ENCODE results near the gene BGN.
A peak's percentile ranks its signal among the peaks of the same experiment; 100 is the strongest.

The BGN gene

DNA sequence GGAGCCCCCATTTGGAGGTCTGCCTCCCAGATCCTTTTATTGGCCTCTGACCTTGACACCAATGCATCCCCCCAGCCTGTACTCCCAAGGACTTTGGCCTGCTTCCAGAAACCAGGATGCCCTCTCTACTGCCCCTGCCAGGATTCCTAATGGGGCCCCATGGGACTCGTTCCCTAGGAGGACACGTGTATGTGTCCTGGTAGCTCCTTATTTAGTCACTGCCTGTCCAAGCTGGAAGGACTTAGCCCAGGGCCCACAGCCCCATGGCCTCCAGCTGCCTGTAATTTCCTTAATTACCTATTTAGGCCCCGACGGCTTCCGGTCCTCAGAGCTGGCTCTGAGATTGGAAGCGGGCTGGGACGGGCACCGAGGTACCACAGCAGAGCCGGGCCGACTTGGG, 32.0 kb downstream of the BGN start:
- no peak for DNase-seq (ENCODE audit: low spot score)

DNA sequence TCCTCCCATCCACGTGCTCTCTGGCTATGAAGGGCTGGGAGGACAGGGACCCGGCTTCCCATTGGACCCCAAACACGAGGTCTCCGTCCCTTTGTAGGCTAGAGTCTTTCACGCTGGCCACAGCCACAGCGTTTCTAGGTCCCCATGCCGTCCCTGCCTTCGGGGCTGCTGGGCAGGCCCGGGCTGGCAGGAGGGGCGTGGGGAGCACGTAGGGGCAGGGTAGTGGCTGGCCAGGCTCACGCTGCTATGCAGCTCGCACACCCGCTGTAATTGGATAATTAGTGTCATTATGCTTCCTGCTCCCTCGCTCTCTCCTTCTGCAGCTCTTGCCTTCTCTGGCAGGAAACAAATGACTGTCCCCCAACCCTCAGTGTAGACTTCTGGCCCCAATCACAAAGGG, 32.4 kb downstream of the BGN start:
- no peak for DNase-seq (ENCODE audit: low spot score)

DNA sequence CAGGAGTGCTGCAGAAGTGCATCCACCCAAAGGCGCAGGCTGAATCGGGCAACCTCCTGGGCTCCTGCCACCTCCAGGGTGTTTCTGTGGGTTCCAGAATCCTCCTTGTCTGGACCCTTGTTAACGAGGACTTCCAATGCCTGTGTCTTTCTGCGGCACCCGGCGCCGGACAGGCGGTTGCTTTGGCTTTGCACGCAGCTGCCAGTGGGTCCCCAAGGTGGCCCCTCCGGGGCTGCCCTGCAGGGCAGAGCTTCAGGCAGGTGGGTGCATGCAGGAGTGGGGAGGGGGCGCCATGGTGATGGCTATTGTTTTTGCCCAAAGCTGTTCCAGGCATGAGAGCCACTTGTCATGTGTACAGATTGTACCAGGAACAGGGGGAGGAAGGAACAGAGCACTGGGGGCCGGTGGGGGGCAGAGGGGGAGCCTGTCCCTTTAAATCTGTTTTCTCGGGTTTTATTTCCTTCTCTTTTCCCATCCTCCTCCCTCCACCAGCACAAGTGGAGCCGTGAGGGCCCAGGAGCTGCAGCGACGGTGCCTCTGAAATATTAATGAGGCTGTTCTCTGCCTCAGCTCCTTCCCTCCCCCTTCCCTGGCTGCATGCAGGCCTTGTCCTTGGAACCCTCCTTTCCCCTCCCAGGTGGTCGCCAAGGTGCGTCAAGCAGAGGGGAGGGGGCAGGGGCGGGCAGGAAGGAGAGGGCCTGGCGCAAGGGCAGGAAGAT, 35.8 kb downstream of the BGN start:
- no peak for DNase-seq (ENCODE audit: low spot score)

DNA sequence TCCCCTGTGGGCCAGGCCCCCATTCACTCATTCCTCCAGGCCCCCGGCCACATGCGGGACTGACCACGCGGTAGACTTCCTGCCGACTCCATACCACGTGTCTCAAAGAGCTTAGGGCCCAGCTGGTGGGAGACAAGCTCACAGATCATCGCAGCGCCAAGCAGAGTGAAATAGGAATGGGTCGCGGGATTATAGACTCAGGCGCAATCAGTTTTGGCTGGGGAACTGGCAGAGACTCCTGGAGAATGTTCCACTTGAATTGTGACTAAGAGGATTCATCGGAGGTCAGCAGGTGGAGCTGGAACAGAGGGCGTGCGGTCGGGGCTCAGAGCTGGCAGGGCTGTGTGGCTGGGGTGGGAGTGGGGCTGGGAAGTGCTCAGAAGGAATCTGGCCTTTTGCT, 38.3 kb downstream of the BGN start:
- DNase-seq (ENCODE audit: low spot score): peak; percentile 37

DNA sequence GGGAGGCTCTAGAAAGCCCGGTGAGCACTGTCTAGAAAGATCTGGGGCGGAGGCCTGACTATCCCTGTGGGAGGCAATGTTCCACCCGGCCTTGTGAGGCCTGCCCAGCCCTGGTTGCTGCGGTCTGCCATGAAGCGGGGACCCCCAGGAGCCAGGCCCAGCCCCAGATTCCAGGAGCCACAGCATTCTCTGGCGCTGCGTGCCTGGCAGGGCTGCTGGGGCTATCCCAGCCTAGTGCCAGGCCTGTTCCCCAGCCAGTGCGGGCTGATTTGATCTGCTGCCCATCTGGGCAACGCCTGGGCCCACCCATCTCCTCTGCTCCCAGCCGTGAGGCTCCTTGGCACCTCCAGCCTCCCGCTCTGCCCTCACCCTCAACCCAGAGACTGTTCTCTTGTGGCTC, 42.3 kb downstream of the BGN start:
- DNase-seq (ENCODE audit: low spot score): no peak

DNA sequence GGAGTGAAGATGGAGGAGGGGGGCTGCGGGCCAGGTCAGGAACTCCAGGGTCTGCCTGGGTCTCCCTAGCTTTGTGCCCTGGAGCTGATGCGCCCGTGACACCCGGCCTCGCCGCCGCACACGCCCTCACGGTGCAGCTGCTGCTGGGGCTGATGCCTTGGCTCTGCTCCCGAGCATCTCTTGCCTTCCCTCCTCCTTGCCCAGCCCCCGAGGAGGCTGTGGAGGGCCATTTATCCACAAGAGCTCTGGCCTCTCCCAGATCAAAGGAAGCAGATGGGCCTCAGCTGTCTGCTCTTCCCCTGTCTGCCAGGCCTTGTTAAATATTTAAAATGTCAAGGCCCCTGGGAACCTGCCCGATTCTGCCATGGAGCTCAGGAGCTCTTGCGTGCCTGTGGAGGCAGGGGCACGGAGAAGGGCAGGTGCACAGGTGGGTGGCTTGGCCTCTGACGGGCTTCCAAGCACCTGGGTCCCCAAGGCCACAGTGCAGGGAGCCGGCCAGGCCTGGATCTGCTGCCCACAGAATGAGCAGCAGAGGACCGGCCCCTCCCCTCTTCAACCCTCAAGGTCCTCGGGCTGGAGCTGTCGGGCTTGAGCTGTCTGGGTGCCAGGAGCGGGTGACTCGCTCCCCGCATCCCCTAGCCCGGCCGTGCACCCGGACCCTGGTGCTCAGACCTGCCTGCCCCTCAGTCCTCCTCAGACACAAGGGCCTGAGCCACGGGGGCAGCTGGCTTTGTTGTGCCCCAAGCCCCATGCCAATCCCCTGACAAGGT, 42.9 kb downstream of the BGN start:
- peak; percentile 61 for DNase-seq (ENCODE audit: low spot score)

DNA sequence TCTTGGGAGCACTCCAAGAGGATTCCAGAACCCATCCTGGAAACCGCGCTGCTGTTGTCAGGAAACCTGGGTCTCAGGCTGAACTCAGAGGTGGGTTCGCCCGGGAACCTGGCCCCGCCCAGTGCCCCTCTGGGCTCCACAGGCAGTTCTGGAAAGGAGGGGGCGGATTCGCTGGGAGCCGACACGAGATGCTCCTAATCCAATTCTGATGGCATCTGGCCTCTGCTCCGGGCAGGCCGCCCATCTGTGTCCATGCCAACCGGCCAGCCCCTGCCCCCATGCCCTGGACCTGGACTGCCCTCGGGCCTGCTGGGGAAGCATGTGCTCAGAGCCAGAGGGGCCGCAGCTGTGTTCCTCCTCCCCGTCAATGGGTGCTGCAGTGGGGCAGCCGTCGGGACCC, 43.6 kb downstream of the BGN start:
- no peak for DNase-seq (ENCODE audit: low spot score)

DNA sequence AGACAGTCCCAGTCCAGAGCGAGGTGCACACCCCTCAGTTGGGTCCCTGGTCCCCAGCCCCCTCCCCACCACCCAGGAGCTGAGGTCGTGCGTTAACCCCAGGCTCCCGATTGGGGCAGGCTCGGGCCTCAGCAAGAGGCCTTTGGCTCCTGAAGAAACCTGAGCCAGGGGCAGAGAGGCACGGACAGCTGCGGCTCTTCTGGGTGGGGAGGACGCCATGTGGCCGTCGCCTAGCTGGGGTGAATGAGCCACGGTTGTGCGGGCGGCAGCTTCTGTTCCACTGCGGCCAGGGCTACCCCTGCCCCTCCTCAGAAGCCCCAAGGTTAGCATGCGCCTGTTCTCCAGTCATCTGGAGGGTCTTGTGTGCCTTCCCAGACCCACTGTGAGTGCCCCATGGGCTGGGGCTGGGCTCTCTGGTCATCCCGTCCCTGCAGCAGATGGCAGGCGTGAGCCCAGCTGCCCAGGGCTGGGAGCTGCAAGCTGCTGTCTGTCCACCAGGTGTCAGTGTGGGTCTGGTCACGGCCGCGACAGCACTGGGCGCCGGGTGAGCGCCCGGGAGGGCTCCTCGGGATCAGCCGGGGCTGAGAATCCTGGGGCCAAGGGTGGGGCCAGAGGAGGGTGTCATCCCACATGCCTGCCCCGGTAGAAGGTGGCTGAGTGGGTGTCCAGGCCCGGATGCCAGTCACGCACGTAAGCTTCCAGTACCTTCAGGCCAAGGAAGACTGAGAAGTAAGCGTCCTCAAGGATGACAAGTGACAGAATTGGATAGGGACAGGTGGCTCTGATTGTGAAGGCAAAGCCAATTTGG, 44.6 kb downstream of the BGN start:
- DNase-seq (ENCODE audit: low spot score): peak; percentile 82

DNA sequence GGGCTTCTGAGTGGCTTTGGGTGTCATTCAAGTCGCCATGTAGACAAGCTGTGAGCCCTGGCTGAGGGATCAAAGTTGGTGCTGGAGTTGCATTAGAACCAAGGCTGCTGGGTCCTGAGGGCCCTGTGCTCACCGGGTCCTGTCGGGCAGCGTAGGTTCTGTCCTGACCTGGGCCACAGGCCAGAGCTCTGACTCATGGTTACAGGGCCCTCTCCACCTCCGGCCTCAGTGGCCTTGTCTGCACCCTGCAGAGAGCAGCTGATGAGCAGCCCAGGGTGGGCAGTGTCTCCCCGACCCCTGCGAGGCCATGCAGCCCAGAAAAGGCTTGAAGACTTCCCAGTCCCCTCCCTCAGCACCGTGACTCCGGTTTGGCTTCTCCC, 45.2 kb downstream of the BGN start:
- DNase-seq (ENCODE audit: low spot score): no peak

DNA sequence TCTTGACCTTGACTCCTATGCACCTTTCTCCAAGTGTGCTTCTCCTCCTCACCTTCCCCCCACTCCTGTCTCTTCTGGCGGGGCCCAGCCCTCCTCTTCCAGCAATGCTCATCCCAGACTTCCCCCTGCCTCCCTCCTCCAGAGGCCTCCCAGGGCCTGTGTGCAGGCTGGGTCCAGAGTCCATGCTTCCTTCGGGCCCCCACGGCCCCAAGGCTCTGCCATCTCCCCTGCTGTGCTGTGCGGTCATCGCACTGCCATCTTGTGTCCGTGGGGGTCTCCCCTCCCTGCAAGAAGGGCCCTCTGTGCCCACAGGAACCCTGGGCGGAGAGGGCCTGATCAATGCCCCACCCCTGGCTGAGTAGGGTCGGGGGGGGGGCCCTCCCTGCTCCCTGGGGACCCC, 49.9 kb downstream of the BGN start:
- DNase-seq (ENCODE audit: low spot score): no peak

DNA sequence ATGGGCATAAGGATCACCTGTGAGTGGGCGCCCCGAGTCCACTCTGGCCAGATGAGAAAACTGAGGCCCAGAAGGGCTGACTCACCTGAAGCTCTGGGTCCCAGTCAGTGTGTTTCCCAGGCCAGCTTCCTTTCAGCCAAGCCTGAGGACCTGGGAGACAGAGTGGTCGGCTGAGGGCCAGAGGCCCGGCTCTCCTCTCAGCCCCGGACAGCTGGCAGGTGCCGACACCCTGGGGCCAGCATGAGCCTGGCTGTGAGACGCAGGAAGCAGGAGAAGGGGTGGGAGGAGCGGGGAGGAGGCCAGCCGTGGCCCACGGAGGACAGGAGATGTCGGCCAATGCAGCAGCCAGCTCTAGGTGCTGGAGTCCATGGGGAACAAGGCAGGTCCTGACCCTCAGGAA, 51.6 kb downstream of the BGN start:
- DNase-seq (ENCODE audit: low spot score): no peak

DNA sequence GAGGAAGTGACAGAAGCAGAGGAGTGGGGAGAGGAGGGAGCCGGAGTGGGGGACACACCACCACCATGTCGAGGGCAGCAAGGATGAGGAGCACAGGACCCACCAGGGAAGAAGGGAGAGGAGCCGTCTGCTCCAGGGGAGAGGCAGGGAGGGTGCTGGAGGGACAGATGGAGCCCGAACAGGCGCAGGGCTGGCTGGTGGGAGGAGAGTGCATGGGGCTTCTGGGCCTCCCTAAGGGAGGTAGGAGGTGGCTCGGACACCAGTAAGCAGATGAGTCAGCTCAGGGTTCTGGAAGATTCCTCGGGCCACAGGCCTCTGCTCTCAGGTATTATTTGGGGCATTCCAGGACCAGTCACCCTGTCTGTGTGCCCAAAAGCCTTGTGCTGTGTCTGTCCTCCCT, 52.4 kb downstream of the BGN start:
- DNase-seq (ENCODE audit: low spot score): no peak

DNA sequence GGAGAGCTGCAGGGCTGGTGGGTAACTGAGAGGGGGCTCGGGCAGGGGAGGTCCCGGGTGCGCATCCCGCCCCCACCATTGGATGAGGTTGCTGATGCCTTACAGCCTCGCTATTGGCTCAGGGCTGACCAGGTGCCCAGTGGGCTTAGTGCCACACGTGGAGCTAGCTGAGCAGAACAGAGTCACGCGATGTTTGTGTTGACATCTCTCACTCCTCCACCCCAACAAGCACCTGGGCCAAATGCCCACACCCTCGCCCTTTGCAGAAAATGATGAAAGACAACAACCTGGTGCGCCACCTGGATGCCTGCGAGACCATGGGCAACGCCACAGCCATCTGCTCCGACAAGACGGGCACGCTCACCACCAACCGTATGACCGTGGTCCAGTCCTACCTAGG, 54.5 kb downstream of the BGN start:
- no peak for DNase-seq (ENCODE audit: low spot score)

DNA sequence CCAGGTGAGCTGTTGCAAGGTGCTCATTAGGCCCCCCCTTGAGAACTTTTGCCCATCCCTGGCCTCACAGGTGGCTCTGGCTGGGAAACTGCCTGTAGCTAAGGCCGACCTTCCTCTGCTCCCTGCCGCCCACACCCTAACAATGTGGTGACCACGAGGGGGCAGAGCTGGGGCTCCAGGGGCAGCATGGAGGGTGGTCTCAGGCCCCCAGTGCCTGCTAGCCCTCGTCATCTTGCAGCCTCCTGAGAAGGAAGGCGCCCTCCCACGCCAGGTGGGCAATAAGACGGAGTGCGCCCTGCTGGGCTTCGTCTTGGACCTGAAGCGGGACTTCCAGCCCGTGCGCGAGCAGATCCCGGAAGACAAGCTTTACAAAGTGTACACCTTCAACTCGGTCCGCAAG, 55.0 kb downstream of the BGN start:
- no peak for DNase-seq (ENCODE audit: low spot score)

DNA sequence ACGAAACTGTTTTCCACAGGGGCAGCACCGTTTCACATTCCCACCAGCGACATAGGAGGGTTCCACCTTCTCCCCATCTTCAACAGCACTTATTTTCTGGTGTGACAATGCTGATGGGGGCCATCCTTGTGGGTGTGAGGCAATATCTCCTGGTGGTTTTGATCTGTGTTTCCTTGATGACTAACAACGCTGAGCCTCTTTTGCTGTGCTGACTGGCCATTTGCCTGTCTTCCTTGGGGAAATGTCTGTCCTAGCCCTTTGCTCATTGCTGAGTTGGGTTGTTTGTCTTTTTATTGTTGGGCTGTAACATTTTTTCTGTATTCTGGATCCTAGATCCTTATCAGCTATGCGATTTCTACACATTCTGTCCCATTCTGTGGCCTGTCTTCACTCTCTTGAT, 56.4 kb downstream of the BGN start:
- DNase-seq (ENCODE audit: low spot score): no peak

DNA sequence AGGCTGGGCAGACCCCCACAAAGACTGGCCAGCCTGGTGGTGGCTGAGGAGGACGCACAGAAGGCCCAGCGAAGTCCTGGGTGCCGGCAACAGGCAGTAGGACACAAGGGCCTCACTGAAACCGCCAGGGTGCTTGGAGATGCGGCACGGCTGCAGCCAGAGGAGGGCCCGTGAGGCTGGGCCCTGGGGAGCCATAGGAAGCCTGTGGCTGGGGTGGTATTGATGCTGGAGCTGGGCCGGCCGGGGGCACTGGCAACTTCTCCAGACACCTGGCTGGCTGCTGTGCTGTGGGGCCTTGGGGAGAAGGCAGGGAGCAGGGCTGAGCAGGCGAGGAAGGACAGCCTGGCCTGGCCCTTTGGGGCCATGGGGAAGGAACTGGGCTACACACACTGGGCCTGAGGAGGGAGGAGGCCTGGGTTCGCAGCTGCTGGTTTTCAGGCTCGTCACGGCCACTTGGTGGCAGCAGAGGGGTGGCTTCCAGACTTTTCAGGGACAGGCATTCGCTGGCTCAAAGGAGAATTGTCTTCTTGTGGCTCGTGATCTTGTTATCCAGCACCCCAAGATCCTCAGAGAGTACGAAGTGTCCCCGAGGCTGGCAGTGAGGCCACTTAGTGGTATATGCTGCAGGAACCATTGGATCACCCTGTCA, 59.9 kb downstream of the BGN start:
- DNase-seq (ENCODE audit: low spot score): peak; percentile 76

DNA sequence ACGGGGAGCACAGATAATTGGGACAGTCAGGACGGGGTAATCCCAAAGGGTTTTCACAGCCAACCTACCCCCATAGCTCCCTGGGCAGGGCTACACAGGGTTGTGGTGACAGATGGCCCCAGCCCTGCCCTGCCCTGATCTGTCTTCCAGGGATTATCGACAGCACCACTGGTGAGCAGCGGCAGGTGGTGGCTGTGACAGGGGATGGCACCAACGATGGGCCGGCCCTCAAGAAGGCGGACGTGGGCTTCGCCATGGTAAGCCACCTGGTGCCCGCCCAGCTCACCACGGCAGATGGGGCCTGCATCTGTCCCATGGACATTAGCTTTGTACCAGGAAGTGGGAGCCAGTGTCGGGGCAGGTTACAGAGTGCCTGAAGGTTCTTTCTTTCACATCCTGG, 62.0 kb downstream of the BGN start:
- peak; percentile 82 for DNase-seq (ENCODE audit: low spot score)

DNA sequence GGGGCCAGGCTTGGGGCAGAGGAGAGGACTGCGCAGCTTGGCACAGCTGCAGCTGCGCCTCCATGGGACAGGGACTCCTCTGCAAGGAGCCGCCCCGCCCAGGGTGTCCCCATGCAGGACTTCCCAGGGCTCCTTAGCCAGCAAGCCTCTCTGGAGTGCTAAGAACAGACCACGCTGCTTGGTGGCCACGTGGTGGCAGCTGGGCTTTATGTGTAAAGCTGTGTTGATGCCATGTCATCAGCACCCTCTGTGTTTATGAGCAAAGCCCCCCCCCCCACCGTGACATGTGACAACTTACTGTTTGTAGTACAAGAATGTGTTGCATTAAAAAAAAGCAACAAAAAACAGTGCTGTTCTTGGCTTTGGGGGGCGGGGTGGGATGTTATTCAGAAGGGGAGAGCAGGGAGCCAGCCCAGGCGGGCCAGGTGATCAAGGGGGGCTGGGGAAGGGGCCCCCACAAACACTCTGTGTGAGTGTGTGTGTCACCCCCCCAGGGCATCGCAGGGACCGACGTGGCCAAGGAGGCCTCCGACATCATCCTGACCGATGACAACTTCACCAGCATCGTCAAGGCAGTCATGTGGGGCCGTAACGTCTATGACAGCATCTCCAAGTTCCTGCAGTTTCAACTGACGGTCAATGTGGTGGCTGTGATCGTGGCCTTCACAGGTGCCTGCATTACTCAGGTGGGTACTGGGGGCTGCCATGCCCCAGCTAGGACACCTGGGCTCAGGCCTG, 63.0 kb downstream of the BGN start:
- DNase-seq (ENCODE audit: low spot score): no peak

All from D341Med (cell line).